ENCODE data around the gene PSMG2.

Gene PSMG2

GRCh38 chr18:12689256-12689850, 13.5 kb upstream of the PSMG2 start:
- no peaks in the 10 kb centered on the region for H3K4me1 ChIP-seq (ENCODE audit: control insufficient read depth, low read depth, low read length)
- no peaks in the 10 kb centered on the region for H3K9me3 ChIP-seq (ENCODE audit: control insufficient read depth, low read depth, low read length)
- H3K9ac ChIP-seq (ENCODE audit: low read length), result no peak overlapping the region
- no peaks in the 10 kb centered on the region for H3K27me3 ChIP-seq (ENCODE audit: control insufficient read depth, insufficient read depth, low read length)
- H3K4me3 ChIP-seq (ENCODE audit: low read length), result no peak overlapping the region
- H3K36me3 ChIP-seq (ENCODE audit: control insufficient read depth, low read depth, low read length), result peaks cover 12% of the 10 kb centered on the region
- H3K27ac ChIP-seq (ENCODE audit: low read length), result no peak overlapping the region

DNA sequence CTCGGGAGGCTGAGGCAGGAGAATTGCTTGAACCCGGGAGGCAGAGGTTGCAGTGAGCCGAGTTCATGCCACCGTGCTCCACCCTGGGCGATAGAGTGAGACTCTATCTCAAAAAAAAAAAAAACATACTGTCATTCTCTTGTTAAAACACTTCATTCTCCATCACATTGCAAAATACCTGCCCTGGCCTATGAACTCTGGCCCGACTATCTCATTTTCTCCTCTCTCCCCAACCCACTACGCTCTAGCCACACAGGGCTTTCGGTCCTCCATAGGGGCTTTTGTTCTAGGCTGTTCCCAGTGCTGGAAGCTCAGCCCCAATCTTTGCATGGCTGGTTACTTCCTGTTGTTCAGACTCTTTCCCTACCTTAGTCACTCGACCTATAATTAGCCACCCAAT, 10.6 kb upstream of the PSMG2 start:
- H3K9me3 ChIP-seq (ENCODE audit: control insufficient read depth, low read depth, low read length), result no peaks in the 10 kb centered on the region
- H3K36me3 ChIP-seq (ENCODE audit: control insufficient read depth, low read depth, low read length), result peaks cover 22% of the 10 kb centered on the region
- no peaks in the 10 kb centered on the region for H3K27me3 ChIP-seq (ENCODE audit: control insufficient read depth, insufficient read depth, low read length)
- H3K4me3 ChIP-seq (ENCODE audit: low read length), result no peak overlapping the region
- H3K9ac ChIP-seq (ENCODE audit: low read length), result no peak overlapping the region
- H3K4me1 ChIP-seq (ENCODE audit: control insufficient read depth, low read depth, low read length), result no peaks in the 10 kb centered on the region
- no peak overlapping the region for H3K27ac ChIP-seq (ENCODE audit: low read length)

DNA sequence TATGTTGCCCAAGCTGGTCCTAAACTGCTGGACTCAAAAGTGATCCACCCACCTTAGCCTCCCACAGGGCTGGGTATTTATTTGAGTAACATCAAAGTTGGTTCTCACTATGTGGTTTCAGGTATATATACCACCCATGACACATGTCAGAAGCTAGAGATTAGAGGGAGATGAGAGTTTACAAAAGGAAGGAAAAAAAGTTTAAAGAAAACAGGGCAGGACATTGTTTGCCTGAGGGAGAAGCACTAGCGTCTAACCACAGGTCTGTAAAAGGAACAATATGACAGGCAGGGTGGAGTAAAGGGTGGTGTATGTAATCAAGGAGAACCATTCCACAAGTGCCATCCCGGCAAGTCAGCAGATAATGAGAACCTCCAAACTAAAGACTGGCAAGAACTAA, 8.8 kb upstream of the PSMG2 start:
- Histone ChIP-seq H3K27me3 (ENCODE audit: control insufficient read depth, insufficient read depth, low read length) (no peaks in the 10 kb centered on the region), H3K9ac (ENCODE audit: low read length) (no peak overlapping the region), H3K9me3 (ENCODE audit: control insufficient read depth, low read depth, low read length) (no peaks in the 10 kb centered on the region), H3K27ac (ENCODE audit: low read length) (no peak overlapping the region), H3K4me3 (ENCODE audit: low read length) (no peak overlapping the region), H3K36me3 (ENCODE audit: control insufficient read depth, low read depth, low read length) (peaks cover 35% of the 10 kb centered on the region), H3K4me1 (ENCODE audit: control insufficient read depth, low read depth, low read length) (no peaks in the 10 kb centered on the region)

- Histone ChIP-seq H3K9me3 (ENCODE audit: control insufficient read depth, low read depth, low read length) (no peaks in the 10 kb centered on the region), H3K36me3 (ENCODE audit: control insufficient read depth, low read depth, low read length) (peaks cover 36% of the 10 kb centered on the region), H3K27ac (ENCODE audit: low read length) (no peak overlapping the region), H3K4me3 (ENCODE audit: low read length) (no peak overlapping the region), H3K9ac (ENCODE audit: low read length) (no peak overlapping the region), H3K27me3 (ENCODE audit: control insufficient read depth, insufficient read depth, low read length) (no peaks in the 10 kb centered on the region), H3K4me1 (ENCODE audit: control insufficient read depth, low read depth, low read length) (peaks cover 5% of the 10 kb centered on the region)
Observed at GRCh38 chr18:12699747-12700146, 3.1 kb upstream of the PSMG2 start.

- Histone ChIP-seq H3K9ac (ENCODE audit: low read length) (peak overlapping the region; percentile 94), H3K27ac (ENCODE audit: low read length) (no peak overlapping the region), H3K27me3 (ENCODE audit: control insufficient read depth, insufficient read depth, low read length) (no peaks in the 10 kb centered on the region), H3K36me3 (ENCODE audit: control insufficient read depth, low read depth, low read length) (peaks cover 27% of the 10 kb centered on the region), H3K4me1 (ENCODE audit: control insufficient read depth, low read depth, low read length) (peaks cover 5% of the 10 kb centered on the region), H3K9me3 (ENCODE audit: control insufficient read depth, low read depth, low read length) (no peaks in the 10 kb centered on the region), H3K4me3 (ENCODE audit: low read length) (peak overlapping the region; percentile 89)
Observed at GRCh38 chr18:12701161-12701560, 1.7 kb upstream of the PSMG2 start.

DNA sequence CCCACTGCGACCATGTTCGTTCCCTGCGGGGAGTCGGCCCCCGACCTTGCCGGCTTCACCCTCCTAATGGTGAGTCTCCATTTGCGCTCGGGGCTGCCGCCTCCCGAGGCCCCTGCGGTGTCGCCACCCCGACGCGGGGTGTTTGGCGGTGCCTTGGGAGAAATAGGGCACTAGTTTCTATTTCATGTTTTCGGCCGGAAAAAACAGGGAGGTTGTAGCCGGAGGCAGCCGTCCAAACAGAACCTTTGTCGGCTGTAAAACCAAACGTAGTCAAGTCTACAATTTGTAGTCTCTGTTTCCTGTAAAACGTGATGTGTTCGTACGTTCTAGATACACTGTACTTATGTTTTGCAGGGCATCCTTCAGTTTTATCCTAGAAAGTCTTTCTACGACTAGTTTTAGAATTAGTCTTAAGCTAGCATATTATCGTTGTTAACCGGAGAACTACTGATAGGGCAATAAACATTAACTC, 290 bp downstream of the PSMG2 start:
- H3K36me3 ChIP-seq (ENCODE audit: control insufficient read depth, low read depth, low read length), result peaks cover 29% of the 10 kb centered on the region
- peaks cover 5% of the 10 kb centered on the region for H3K4me1 ChIP-seq (ENCODE audit: control insufficient read depth, low read depth, low read length)
- H3K4me3 ChIP-seq (ENCODE audit: low read length), result peak overlapping the region; percentile 89
- H3K27ac ChIP-seq (ENCODE audit: low read length), result peak overlapping the region; percentile 74
- H3K9me3 ChIP-seq (ENCODE audit: control insufficient read depth, low read depth, low read length), result no peaks in the 10 kb centered on the region
- peak overlapping the region; percentile 94 for H3K9ac ChIP-seq (ENCODE audit: low read length)
- H3K27me3 ChIP-seq (ENCODE audit: control insufficient read depth, insufficient read depth, low read length), result no peaks in the 10 kb centered on the region

DNA sequence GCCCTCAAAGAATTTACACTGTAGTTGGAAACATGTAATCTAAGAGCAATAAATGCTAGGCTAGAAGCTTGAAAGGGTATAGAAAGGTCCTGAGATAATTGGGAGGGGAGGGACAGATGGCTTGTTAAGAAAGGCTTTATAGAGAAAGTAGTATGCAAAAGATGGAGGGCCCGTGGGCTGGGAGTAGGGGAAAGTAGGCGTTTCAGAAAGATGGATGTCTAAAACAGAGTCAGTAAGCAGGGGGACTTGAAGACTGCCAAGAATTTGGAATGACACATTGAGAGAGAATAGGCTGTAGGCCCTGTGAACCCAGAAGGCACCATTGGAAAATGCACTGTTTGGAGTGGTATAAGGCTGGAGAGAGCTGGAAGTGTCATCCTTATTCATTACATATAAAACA, 822 bp downstream of the PSMG2 start:
- peaks cover 26% of the 10 kb centered on the region for H3K36me3 ChIP-seq (ENCODE audit: control insufficient read depth, low read depth, low read length)
- H3K4me3 ChIP-seq (ENCODE audit: low read length), result peak overlapping the region; percentile 89
- H3K9ac ChIP-seq (ENCODE audit: low read length), result peak overlapping the region; percentile 94

DNA sequence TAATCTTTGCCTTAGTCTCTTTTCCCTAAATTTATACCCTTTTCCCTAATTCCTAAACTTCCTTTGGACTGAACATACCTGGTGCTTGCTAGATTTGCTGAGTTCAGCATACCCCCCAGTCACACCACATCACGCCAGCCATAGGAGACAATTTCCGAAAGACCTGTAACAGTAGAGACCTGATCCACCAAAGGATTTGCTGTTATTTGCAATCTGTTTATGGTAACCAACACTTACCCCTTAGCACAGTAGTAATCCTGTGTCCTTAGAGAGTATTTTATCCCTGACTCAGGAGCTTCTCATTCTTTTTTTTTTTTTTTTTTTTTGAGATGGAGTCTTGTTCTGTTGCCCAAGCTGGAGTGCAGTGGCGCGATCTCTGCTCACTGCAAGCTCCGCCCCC, 8.6 kb downstream of the PSMG2 start:
- H3K9me3 ChIP-seq (ENCODE audit: control insufficient read depth, low read depth, low read length), result no peaks in the 10 kb centered on the region
- H3K27ac ChIP-seq (ENCODE audit: low read length), result no peak overlapping the region
- H3K9ac ChIP-seq (ENCODE audit: low read length), result no peak overlapping the region
- peaks cover 7% of the 10 kb centered on the region for H3K4me1 ChIP-seq (ENCODE audit: control insufficient read depth, low read depth, low read length)
- peaks cover 52% of the 10 kb centered on the region for H3K36me3 ChIP-seq (ENCODE audit: control insufficient read depth, low read depth, low read length)
- H3K4me3 ChIP-seq (ENCODE audit: low read length), result no peak overlapping the region
- H3K27me3 ChIP-seq (ENCODE audit: control insufficient read depth, insufficient read depth, low read length), result no peaks in the 10 kb centered on the region

More for the DNA sequence above, 822 bp downstream of the PSMG2 start:
- H3K4me1 ChIP-seq (ENCODE audit: control insufficient read depth, low read depth, low read length), result peaks cover 5% of the 10 kb centered on the region
- no peaks in the 10 kb centered on the region for H3K9me3 ChIP-seq (ENCODE audit: control insufficient read depth, low read depth, low read length)
- H3K27ac ChIP-seq (ENCODE audit: low read length), result no peak overlapping the region
- H3K27me3 ChIP-seq (ENCODE audit: control insufficient read depth, insufficient read depth, low read length), result no peaks in the 10 kb centered on the region

- H3K4me3 ChIP-seq (ENCODE audit: low read length), result no peak overlapping the region
- H3K4me1 ChIP-seq (ENCODE audit: control insufficient read depth, low read depth, low read length), result no peaks in the 10 kb centered on the region
- H3K27me3 ChIP-seq (ENCODE audit: control insufficient read depth, insufficient read depth, low read length), result no peaks in the 10 kb centered on the region
- no peak overlapping the region for H3K27ac ChIP-seq (ENCODE audit: low read length)
- no peaks in the 10 kb centered on the region for H3K9me3 ChIP-seq (ENCODE audit: control insufficient read depth, low read depth, low read length)
- peaks cover 56% of the 10 kb centered on the region for H3K36me3 ChIP-seq (ENCODE audit: control insufficient read depth, low read depth, low read length)
- no peak overlapping the region for H3K9ac ChIP-seq (ENCODE audit: low read length)
Observed at GRCh38 chr18:12721495-12722275, 18.8 kb downstream of the PSMG2 start.

DNA sequence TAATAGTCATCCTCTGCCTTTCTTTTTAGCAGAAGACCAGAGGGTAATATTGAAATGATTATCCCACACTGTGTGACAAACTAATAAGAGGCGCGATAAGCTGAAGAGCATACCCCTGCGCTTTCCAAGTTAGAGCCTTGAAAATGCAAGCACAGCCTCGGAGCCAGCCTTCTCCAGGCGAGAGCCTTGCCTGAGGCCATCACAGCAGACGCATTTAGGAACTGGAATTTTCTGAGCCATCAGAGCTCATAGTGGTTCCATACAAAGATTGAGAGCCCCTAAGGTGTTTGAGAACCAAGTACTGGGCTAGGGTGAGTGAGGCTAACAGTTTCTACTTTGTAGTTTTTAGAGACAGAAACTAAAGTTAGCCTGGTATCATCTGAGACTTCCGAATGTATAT, 19.9 kb downstream of the PSMG2 start:
- Histone ChIP-seq H3K4me1 (ENCODE audit: control insufficient read depth, low read depth, low read length) (no peaks in the 10 kb centered on the region), H3K27ac (ENCODE audit: low read length) (no peak overlapping the region), H3K4me3 (ENCODE audit: low read length) (no peak overlapping the region), H3K9me3 (ENCODE audit: control insufficient read depth, low read depth, low read length) (no peaks in the 10 kb centered on the region), H3K9ac (ENCODE audit: low read length) (no peak overlapping the region), H3K27me3 (ENCODE audit: control insufficient read depth, insufficient read depth, low read length) (no peaks in the 10 kb centered on the region), H3K36me3 (ENCODE audit: control insufficient read depth, low read depth, low read length) (peaks cover 47% of the 10 kb centered on the region)

GRCh38 chr18:12726331-12726730, 23.5 kb downstream of the PSMG2 start:
- H3K9me3 ChIP-seq (ENCODE audit: control insufficient read depth, low read depth, low read length), result peaks cover 2% of the 10 kb centered on the region
- peaks cover 28% of the 10 kb centered on the region for H3K36me3 ChIP-seq (ENCODE audit: control insufficient read depth, low read depth, low read length)
- H3K27ac ChIP-seq (ENCODE audit: low read length), result no peak overlapping the region

More at GRCh38 chr18:12726331-12726730, 23.5 kb downstream of the PSMG2 start:
- no peak overlapping the region for H3K9ac ChIP-seq (ENCODE audit: low read length)
- H3K4me3 ChIP-seq (ENCODE audit: low read length), result no peak overlapping the region
- H3K4me1 ChIP-seq (ENCODE audit: control insufficient read depth, low read depth, low read length), result no peaks in the 10 kb centered on the region
- no peaks in the 10 kb centered on the region for H3K27me3 ChIP-seq (ENCODE audit: control insufficient read depth, insufficient read depth, low read length)

Data from iPS-18a (cell line).